ELR (cell line): ENCODE results near the gene SOBP.
A peak's percentile ranks its signal among the peaks of the same experiment; 100 is the strongest.

ENCODE experiments used
- DNase-seq: peaks from one replicate; pipeline ENCODE4 v3.0.0-alpha.2; 2015; ENCODE audit warnings: low read depth

SOBP gene

DNA sequence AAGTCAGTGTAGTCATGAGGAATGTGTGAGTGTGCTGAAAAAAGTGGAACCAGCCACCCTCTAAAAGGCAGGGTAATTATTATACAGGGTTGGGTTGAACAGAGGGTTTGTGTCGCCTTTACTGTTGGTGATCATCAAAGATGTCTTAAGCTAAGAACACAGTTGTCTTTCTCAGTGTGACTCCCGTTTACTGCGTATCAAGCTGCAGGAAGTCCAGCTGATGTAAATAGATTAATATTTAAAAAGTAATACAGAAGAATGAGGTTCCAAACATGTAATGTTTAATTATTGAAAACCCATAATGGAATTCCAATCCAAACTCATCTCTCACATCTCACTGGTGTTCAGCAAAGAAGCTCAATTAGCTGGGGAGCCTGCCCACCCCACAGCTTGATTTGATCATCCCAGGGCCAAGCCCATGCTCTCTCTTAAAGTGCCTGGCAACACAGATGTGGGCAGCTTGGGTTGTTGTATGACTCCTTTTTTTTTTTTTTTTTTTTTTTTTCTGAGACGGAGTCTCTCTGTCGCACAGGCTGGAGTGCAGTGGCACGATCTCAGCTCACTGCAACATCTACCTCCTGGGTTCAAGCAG, 127.5 kb downstream of the SOBP start:
- DNase-seq, result no peak

DNA sequence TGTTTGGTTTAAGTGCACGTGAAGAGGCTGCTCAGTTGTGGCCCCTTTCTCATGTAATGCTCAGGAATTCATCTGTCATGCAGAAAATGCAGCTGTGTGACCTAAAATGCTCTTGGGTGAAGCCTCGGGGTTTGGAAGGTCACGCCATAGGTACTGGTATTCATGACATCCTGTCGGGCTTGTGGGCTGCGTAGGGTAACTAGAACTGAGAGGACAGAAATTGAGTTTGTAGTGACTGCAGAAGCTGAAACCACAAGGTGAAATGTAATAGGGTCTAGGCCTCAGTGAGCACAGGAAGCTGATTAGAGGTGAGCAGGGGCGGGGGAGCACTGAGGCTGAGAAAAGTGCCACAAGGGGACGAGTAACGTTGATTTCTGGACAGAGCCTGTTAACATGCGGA, 128.8 kb downstream of the SOBP start:
- no peak for DNase-seq

DNA sequence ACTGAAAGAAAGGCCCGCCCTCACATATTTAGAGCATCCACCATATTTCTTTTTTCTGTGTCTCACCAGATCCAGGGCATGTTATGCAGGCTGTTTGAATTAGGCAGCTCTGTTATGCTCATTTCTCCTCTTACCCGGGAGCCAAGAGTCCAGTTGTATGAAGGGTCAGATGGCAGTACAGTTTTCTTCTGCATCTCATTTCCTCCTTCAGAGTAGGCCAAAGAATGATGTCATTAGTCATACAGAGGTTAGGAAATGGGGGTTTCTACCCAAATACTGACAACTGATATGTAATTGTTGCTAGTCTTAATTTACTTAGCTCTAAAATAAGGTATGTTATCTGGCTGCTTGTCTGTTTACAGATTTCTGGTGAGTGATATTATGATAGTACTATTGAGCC, 130.8 kb downstream of the SOBP start:
- DNase-seq, result no peak

DNA sequence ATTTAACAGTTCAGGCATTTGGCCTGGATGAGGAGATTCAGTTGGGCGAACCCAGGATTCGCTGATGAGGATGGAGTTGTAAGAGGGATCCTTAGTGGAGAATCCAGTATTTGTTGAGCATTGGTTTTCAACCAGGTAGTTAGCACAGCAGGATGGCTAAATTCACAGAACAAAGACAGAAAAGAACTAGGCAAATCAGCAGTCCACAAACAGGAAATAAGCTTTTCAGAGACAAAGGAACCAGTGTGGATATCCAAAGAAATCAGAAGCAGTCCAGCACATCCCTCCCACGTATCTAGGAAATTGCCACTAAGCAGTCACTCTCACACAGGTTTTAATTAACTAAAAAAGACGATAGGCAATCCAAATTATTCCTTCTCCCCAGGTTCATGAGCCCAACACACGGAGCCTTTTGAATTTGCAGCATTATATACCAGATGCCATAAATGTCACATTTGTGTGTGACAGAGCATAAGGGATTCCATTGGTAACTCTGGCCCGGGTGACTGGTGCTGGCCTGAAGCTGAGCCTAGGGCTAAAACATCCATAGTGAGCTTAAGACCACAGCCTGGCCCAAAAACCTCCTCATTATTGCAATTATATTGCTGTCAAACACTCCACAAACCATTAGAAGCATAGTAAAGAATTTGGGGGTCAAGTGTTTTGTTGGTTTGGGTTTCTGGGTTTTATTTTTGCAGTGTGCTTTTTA, 131.5 kb downstream of the SOBP start:
- DNase-seq, result no peak

DNA sequence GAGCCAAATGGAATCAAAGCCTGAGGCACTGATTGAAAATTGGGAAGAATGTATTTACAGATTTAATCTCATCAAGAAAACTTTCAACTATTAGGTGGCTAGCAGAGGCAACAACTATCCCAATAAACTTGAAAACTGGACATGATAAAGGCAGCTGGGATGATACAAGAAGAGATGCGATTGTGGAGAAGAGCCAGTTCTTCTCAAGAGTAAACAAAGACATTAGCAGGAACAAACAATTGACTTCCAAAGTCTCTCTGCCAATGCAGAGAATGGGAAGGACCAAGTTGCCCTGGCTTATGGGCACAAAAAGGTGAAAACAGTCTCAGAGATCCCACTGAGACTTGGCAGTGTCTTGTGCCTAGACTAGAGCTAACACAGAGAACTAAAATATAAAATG, 132.4 kb downstream of the SOBP start:
- no peak for DNase-seq

DNA sequence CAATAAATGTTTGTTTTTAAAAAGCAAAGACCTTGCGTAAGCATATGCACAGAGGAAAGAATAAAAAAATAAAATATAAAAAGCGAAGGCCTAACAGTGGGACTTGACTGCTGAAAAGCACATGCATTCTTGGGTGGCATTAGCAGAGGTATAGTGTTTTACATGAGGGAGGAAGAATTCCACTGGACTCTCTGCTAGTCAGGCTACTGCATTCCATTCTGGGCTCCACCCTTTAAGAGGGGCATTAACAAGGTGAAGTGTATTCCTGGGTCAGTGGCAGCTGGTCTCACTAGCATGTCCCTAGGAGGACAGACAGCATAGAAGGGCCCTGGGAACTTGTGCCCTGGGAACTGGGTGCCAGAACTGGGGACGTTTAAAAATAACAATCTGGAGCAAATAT, 134.1 kb downstream of the SOBP start:
- no peak for DNase-seq

DNA sequence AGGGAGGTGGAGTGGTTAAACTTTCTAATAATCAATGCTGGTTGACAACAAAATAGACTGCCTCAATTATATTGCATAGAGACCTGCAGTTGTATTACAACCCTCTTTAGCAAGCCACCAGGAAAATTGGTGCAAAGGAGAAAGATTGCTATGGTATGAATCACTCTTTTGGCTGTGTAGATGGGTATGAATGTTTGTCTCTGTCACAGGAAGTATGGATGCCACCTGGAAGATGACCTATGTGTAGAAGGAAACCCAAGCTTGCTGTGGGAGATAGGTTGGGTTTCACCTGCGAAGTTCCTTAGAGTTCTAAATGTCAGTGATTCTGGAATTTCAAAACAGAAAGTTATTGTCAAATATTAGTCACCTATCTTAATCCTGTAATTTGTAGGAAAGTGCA, 134.6 kb downstream of the SOBP start:
- peak; percentile 41 for DNase-seq

DNA sequence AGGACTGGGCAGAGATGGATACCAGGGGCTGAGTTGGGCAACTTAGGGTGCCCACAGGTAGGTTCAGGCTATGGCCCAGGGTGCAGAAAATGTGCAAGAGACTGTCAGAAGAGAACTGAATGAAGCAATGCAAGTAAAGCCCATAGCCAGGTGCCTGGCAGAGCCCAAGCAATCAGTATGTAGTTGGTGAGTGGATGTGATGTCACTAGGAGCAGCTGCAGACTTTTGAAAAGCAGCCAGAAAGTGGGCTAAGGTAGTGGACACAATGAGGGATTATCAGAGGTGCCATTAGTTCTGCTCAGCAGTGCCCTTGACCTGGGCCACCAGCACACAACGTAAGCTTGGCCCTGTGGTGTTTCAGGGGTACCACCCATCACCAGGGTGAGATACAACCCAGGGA, 135.3 kb downstream of the SOBP start:
- DNase-seq, result no peak

DNA sequence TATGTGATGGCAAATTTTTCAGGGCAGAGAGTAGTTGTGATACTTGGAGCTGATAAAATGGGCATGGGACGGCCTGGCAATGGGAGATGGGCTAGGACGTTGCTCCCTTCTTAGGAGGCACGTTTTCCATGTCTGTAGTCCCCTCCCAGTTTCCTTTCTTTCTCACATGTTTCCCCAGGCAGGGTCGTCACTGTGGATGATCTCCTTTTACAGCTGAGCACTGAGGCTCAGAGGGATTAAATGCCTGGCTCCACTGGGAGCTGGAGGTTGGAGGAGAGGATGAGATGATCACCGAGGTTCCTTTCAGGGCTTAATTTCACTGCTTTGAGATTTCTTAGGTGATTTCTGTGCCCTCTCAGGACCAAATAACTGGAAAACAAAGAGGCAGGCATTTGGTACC, 136.7 kb downstream of the SOBP start:
- DNase-seq, result no peak

DNA sequence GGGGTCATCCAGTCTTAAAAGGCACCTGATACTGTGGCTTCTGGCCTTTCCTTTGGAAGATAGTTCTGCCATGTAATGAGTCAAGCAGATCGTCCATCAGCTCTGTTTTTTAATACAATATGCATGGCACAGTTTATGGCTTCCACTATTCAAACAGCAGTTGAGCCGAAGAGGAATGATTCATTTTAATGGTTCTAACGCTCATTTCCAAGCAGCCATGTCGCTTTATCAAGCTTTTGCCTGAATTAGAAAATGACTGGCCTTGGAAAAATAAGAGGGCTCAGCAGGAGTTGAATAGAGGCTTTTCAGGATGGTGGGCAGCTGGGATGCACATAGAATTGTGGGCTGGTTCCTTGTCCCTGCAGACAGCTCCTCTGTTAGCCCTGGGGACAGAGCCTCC, 138.1 kb downstream of the SOBP start:
- DNase-seq, result no peak

DNA sequence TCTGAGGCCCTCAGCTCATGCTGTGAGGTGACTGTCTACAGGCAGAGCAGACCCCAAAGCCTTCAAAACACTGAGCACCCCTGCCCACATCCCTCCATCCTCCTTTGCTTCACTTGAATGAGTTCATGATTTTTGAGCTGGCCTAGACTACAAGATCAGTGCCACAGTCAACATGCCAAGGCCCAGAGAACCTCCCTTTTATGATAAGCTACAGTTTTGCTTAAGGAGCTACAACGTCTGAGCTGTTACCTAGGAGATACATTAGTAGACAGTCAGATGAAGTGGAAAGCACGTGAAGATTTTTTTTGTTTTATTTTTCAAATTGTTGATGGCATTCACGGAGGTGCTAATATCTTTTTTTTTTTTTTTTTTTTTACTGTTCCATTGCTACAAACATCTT, 139.0 kb downstream of the SOBP start:
- no peak for DNase-seq

DNA sequence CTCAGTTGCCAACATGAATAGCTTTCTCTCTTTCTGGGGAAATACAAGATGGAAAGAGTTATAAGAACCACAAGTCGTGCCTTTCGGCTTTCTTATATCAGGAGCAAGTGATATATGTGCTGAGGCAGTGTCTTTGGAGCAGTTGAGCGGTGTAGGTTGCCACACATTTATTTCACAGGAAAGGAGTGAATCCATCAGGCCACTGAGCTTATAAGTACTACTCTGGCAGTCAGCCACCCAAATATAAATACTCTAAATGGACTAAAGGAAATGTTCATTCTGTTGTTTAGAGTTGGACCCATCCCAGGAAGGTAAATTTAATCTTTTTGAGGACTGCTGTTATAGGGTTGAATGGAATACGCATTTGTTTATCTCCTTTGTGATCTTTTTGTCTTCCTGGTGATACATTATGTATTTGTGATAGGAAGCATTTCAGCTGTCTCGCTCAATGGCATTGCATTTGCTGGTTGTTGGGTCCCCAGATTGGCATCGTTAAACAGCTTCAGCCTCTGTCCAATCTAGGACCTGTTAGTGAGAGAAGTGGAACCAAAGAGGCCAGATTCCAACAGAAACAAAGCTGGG, 139.7 kb downstream of the SOBP start:
- no peak for DNase-seq

DNA sequence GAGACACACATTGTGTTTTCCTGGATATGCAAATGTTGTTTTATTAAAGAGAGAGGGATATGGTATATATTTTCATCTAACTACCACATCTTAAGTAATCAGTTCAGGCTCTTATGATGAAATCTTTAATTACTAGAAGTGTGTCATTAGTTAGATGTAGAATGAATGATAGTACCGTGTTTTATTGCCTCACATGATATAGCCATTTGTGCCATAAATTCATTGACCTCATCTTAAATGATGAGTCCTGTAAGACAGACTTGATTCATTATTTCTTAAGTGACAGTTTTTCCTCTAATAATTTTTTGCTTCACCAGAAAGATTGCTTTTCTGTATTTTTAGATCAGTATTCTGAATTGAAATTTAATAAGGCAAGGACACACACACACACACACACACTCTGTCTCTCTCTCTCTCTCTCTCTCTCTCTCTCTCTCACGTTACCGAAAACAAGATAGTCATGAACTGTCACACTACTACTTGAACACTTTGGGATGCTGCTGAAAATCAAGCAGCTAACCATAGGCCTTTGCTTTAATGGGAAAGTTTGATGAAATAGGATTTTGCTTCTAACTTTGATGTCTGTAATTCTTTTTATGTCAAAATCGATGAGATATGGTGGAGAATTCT, 140.5 kb downstream of the SOBP start:
- no peak for DNase-seq

DNA sequence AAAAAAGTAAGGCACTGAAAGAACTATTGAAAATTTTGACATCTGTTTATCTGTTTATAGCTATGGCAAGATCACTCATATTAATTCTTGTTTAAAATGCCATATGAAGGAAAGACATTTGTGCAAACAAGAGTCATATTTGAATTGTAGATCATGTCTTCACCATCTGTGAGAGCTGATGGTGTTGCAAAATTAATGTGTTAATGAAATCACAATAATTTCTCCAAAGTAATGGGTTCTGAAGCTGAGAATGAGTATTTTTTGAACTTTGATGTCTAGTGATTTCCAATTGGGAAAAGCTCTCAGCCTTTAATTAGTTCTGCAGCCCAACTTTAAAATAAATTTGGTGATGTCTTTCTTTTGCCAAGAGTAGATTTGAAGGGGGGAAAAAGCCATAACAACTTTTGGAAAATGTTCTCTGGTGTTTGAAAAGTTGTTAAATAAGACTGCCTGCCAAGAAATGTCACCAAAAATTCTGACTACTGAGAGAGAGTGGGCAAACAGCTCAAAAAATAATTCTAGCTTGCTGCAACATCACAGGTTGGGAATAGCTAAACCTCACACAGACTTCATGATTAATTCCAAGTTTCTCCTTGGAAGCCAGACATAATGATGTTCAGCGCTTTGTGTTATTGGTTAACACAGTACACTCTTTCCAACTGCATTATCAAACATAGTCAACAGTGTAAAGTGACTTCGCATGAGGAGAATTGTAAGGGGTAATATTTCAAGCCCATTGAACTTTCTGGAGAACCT, 142.6 kb downstream of the SOBP start:
- no peak for DNase-seq

DNA sequence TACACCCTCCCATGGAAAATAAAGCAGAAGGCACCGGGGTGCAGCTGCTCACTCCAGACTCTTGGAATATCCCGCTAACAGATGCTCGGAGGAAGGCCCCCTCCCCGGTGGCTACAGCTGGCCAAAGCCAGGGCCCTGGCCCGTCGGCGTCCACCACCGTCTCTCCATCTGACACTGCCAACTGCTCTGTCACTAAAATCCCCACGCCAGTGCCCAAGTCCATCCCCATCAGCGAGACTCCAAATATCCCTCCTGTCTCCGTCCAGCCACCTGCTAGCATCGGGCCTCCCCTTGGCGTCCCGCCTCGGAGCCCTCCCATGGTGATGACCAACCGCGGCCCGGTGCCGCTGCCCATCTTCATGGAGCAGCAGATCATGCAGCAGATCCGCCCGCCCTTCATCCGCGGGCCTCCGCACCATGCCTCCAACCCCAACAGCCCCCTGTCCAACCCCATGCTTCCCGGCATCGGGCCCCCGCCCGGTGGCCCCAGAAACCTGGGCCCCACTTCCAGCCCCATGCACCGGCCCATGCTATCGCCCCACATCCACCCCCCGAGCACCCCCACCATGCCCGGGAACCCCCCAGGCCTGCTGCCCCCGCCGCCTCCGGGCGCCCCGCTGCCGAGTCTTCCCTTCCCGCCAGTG, 143.9 kb downstream of the SOBP start:
- DNase-seq, result no peak

DNA sequence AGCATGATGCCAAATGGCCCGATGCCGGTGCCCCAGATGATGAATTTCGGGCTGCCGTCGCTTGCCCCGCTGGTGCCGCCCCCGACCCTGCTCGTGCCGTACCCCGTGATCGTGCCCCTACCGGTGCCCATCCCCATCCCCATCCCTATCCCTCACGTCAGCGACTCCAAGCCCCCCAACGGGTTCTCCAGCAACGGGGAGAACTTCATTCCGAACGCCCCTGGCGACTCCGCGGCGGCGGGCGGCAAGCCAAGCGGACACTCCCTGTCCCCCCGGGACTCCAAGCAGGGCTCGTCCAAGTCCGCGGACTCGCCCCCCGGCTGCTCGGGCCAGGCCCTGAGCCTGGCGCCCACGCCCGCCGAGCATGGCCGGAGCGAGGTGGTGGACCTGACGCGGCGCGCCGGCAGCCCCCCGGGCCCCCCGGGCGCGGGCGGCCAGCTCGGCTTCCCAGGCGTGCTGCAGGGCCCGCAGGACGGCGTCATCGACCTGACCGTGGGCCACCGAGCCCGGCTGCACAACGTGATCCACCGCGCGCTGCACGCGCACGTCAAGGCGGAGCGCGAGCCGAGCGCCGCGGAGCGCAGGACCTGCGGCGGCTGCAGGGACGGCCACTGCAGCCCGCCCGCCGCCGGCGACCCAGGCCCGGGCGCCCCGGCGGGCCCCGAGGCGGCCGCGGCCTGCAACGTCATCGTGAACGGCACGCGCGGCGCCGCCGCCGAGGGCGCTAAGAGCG, 144.6 kb downstream of the SOBP start:
- DNase-seq, result no peak

DNA sequence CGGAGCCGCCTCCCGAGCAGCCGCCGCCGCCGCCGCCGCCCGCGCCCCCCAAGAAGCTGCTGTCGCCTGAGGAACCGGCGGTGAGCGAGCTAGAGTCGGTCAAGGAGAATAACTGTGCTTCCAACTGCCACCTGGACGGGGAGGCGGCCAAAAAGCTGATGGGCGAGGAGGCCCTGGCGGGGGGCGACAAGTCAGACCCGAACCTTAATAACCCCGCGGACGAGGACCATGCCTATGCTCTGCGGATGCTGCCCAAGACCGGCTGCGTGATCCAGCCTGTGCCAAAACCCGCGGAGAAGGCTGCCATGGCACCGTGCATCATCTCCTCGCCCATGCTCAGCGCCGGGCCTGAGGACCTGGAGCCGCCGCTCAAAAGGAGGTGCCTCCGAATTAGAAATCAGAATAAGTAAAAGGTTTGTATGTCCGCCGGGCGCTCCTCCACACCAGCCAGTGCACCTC, 145.2 kb downstream of the SOBP start:
- DNase-seq, result no peak

DNA sequence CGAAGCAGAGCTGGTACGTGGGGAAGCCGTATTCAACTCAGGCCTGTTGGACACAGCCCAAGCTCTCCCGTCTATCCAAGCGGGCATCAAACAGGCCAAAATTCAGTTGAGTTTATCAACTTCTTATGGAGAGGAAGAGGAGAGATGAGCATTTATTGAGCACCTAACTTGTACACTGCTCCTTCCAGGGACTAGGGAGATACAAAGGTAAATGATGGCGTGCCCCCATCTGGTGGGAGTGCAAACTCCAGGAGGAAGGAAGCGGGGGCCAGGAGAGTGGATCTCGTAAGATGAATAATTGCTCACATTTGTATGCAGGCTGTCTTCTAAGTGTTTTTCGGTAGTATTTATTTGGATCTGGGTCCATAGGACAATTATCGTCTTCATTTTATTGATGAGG, 146.6 kb downstream of the SOBP start:
- peak; percentile 4 for DNase-seq

DNA sequence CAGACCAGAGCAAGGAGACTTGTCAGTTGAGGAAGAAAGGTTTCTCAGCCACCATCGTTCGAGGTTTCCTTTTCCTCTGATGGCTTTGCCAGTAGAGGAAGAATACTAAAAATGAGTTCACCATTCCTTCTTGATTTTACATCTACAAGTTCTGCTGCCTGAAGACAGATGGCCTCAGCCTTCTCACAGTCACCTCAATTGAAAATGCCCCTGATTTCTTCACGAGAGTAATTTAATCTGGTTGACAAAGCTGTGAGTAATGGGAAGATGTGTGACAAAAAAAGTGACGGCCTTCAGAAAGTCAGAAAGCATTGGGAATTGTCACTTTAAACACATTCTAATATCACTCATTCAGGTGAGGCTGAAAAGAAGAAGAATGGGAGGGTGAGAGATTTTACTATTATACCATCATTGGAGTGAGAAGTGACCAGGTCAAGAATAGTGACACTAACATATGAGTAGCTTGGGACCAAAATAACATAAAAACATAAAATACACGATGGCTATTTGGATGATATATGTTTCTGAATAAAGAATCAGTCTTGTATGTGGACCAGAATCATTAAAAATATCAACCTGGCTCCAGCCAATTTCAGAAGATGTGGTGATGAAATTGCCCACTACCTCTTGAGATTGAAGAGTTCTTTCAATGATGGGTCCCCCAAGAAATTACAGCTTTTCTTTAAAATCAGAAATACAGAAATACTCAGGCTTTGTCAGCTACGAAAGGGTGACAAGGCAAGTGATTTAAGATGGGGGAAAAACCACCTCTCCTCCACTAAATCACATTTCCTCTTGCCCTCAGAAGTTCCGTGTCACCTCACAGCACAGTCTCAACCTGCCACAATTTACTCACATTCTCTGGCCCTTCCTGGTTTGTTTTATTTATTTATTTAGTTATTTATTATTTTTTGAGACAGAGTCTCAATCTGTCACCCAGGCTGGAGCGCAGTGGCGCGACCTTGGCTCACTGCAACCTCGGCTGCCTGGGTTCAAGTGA, 147.7 kb downstream of the SOBP start:
- no peak for DNase-seq

DNA sequence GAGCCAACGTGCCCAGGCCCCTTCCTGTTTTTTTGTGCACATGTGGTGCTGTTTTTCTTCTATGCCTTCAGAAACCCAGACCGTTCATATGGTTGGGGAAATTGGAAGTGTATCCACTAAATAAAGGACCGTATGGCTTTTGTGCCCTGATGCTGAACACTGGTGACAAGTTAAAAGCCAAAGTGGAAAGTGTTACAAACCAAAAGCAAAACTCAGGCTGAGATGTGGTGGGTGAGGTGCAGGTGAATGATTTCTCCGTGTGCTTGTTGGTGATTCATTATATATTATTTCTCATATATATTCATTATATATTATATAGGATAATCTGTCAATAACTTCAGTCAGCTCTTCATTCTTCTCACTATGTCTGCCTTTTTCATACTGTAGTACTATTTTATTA, 148.6 kb downstream of the SOBP start:
- no peak for DNase-seq
